Panc1 (cell line): ENCODE results near the gene SKI.

Experiments used
- TF ChIP-seq, protein P1 (sequence below): fragments of 450-650 bp; IDR thresholded peaks from 2 replicates; pipeline ENCODE4 v1.5.1; 2017; ENCODE audit warnings: mild to moderate bottlenecking
- TF ChIP-seq, protein P2 (sequence below), 2 experiments: IDR thresholded peaks; 2 replicates each; pipeline ENCODE4 v1.6.1; 2011 to 2012; ENCODE audit warnings: low read depth in 2 of 2, control low read depth in 1 of 2, low read length in 1 of 2, mild to moderate bottlenecking in 1 of 2, moderate library complexity in 1 of 2; ENCODE audit not compliant: insufficient read depth in 1 of 2

DNA sequence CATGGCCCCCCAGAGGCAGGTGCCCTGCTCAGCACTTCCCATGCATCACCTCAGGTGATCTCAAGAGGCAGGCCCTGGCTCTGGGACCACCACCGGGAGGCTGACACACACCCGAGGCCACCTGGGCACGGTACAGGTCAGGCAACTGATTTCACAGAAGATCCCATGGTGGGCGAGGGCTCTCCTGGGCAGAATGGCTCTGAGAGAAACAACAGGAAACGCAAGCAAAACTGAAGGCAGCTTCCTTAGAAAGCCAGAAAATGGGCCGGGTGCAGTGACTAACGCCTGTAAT lies 11.4 kb upstream of the SKI start:
- TF ChIP-seq, protein P1, sequence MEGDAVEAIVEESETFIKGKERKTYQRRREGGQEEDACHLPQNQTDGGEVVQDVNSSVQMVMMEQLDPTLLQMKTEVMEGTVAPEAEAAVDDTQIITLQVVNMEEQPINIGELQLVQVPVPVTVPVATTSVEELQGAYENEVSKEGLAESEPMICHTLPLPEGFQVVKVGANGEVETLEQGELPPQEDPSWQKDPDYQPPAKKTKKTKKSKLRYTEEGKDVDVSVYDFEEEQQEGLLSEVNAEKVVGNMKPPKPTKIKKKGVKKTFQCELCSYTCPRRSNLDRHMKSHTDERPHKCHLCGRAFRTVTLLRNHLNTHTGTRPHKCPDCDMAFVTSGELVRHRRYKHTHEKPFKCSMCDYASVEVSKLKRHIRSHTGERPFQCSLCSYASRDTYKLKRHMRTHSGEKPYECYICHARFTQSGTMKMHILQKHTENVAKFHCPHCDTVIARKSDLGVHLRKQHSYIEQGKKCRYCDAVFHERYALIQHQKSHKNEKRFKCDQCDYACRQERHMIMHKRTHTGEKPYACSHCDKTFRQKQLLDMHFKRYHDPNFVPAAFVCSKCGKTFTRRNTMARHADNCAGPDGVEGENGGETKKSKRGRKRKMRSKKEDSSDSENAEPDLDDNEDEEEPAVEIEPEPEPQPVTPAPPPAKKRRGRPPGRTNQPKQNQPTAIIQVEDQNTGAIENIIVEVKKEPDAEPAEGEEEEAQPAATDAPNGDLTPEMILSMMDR, result no peak
- TF ChIP-seq, protein P2, sequence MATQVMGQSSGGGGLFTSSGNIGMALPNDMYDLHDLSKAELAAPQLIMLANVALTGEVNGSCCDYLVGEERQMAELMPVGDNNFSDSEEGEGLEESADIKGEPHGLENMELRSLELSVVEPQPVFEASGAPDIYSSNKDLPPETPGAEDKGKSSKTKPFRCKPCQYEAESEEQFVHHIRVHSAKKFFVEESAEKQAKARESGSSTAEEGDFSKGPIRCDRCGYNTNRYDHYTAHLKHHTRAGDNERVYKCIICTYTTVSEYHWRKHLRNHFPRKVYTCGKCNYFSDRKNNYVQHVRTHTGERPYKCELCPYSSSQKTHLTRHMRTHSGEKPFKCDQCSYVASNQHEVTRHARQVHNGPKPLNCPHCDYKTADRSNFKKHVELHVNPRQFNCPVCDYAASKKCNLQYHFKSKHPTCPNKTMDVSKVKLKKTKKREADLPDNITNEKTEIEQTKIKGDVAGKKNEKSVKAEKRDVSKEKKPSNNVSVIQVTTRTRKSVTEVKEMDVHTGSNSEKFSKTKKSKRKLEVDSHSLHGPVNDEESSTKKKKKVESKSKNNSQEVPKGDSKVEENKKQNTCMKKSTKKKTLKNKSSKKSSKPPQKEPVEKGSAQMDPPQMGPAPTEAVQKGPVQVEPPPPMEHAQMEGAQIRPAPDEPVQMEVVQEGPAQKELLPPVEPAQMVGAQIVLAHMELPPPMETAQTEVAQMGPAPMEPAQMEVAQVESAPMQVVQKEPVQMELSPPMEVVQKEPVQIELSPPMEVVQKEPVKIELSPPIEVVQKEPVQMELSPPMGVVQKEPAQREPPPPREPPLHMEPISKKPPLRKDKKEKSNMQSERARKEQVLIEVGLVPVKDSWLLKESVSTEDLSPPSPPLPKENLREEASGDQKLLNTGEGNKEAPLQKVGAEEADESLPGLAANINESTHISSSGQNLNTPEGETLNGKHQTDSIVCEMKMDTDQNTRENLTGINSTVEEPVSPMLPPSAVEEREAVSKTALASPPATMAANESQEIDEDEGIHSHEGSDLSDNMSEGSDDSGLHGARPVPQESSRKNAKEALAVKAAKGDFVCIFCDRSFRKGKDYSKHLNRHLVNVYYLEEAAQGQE (IDR thresholded peaks at IDR 0.05; ENCODE audit: insufficient read depth in 1 of 2, low read depth in 2 of 2, low read length in 1 of 2), result no peak
